Neural crest cell (in vitro differentiated cells): ENCODE measurements around the gene RCBTB1. TPM values are rescaled to one million over a fixed set of nuclear protein-coding genes. Genes with fewer than 3 reads are reported as not detected.
A peak's percentile ranks its signal among the peaks of the same experiment; 100 is the strongest.

Source experiments
- DNase-seq: peaks from one replicate; pipeline ENCODE4 v3.0.0; 2021; ENCODE audit warnings: low read depth, mixed read lengths, low spot score
- H3K27ac Mint-ChIP-seq: one replicate; pipeline ENCODE4 v1.8.0; 2021; ENCODE audit warnings: mild to moderate bottlenecking, mixed read lengths; ENCODE audit not compliant: unreplicated experiment
- H3K27me3 Mint-ChIP-seq: 2 replicates; pipeline ENCODE4 v1.8.0; 2021; ENCODE audit warnings: low read depth, mild to moderate bottlenecking, mixed read lengths
- H3K36me3 Mint-ChIP-seq: 2 replicates; pipeline ENCODE4 v1.8.0; 2021; ENCODE audit warnings: low read depth, mild to moderate bottlenecking, mixed read lengths
- H3K4me1 Mint-ChIP-seq: 2 replicates; pipeline ENCODE4 v1.8.0; 2021; ENCODE audit warnings: mixed read lengths
- H3K4me3 Mint-ChIP-seq: one replicate; pipeline ENCODE4 v1.8.0; 2021; ENCODE audit warnings: mild to moderate bottlenecking, mixed read lengths
- H3K9me3 Mint-ChIP-seq: 2 replicates; pipeline ENCODE4 v1.8.0; 2021; ENCODE audit warnings: mixed read lengths
- total RNA-seq: library from RNA; stranded (reverse); gene quantifications from 2 replicates; pipeline ENCODE4 v1.2.1, GENCODE V29; 2021
- TF ChIP-seq, protein P1 (sequence below): fragments of 200-600 bp; sonication (generic); conservative IDR thresholded peaks from 2 replicates; pipeline ENCODE4 v1.5.0; 2021; ENCODE audit warnings: antibody characterized with exemption, mild to moderate bottlenecking

RCBTB1 gene
- total RNA-seq, 1 donor from 2014 or later, result 40.0 TPM

DNA sequence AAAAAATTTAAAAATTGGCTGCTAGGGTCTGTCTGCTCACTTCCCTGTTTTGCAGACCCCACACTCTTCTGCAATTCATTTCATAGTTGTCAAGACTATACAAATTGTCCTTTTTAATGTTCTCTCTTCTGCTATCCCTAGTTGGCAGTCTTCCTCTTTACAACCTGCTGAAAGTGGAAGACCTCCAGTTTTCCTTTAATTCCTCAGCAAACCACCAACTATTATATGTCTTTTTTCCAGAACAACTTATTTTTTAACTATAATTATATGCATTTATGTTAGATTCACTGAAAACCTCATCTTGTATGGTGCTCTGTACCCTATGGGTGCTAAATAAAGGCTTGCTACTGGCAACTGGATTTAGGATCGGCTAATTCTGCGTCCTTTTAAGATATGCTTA is 90.7 kb downstream of the RCBTB1 start:
- H3K4me3 Mint-ChIP-seq, result peak overlapping the region; percentile 58
- no peak overlapping the region for H3K27ac Mint-ChIP-seq
- H3K9me3 Mint-ChIP-seq, result no peaks in the 10 kb centered on the region
- no peaks in the 10 kb centered on the region for H3K27me3 Mint-ChIP-seq
- peaks cover 4% of the 10 kb centered on the region for H3K4me1 Mint-ChIP-seq
- TF ChIP-seq, protein P1, sequence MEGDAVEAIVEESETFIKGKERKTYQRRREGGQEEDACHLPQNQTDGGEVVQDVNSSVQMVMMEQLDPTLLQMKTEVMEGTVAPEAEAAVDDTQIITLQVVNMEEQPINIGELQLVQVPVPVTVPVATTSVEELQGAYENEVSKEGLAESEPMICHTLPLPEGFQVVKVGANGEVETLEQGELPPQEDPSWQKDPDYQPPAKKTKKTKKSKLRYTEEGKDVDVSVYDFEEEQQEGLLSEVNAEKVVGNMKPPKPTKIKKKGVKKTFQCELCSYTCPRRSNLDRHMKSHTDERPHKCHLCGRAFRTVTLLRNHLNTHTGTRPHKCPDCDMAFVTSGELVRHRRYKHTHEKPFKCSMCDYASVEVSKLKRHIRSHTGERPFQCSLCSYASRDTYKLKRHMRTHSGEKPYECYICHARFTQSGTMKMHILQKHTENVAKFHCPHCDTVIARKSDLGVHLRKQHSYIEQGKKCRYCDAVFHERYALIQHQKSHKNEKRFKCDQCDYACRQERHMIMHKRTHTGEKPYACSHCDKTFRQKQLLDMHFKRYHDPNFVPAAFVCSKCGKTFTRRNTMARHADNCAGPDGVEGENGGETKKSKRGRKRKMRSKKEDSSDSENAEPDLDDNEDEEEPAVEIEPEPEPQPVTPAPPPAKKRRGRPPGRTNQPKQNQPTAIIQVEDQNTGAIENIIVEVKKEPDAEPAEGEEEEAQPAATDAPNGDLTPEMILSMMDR, result no peak
- DNase-seq, result no peak
- no peaks in the 10 kb centered on the region for H3K36me3 Mint-ChIP-seq

DNA sequence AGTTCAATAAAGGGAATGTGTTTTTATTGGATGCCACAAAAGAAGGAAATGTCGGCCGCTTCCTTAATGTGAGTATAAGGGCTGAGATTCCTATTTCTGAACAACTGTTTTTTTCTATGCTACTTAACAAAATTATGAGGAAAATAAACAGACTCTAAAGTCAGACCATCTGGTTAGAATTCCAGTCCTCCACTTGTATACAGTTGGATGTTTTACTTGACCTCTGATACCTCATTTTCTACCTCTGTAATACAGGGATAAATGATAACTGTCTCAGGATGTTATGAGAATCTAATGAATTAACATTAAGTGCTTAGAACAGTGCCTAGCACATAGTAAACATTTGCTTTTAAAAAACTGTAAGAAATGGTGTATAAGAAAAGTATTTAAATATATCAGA is 96.8 kb downstream of the RCBTB1 start:
- Mint-ChIP-seq H3K4me1 (no peaks in the 10 kb centered on the region), H3K27me3 (no peaks in the 10 kb centered on the region), H3K36me3 (peaks cover 4% of the 10 kb centered on the region), H3K4me3 (no peak overlapping the region), H3K9me3 (no peaks in the 10 kb centered on the region), H3K27ac (no peak overlapping the region)
- TF ChIP-seq, protein P1, result no peak
- no peak for DNase-seq

Other genes starting within 250 kb of the RCBTB1 start
- gene CAB39L, start 141.5 kb downstream of the RCBTB1 start, total RNA-seq, result 10.1 and 10.7 TPM in 2 replicates
- gene SETDB2, start 141.3 kb downstream of the RCBTB1 start, total RNA-seq, result 7.9 and 8.4 TPM in 2 replicates
- gene PHF11, start 89.6 kb downstream of the RCBTB1 start, total RNA-seq, result 12.0 and 14.9 TPM in 2 replicates
- not detected in 2 replicates for gene ARL11, start 42.9 kb upstream of the RCBTB1 start, total RNA-seq
- 52.7 and 55.4 TPM in 2 replicates for gene EBPL, start 105.9 kb upstream of the RCBTB1 start, total RNA-seq
- gene KPNA3, start 207.1 kb upstream of the RCBTB1 start, total RNA-seq, result 51.7 and 53.7 TPM in 2 replicates